ENCODE results near the gene ANK3. TPM values are rescaled to one million over a fixed set of nuclear protein-coding genes. Genes with fewer than 3 reads are reported as not detected.
A peak's percentile ranks its signal among the peaks of the same experiment; 100 is the strongest.

The ANK3 gene
- total and polyA plus RNA-seq, 2 donors (not counting 3 experiments of a cell fraction or from before 2014, with no cell fraction given), result 0.88 to 8.5 TPM

GRCh38 chr10:60387531-60387930 is 2.1 kb downstream of the ANK3 start:
- no TSS peak for BruUV-seq (replicated peaks)
- H2AFZ ChIP-seq (ENCODE audit: low read depth, low read length), result no peak overlapping the region
- H3K4me3 ChIP-seq (replicated peaks in 1 of 3; ENCODE audit: insufficient read depth in 1 of 3, low read depth in 1 of 3, low read length in 3 of 3), result no peak overlapping the region
- intact Hi-C loops (cut with micrococcal nuclease) (no loop called here), dilution Hi-C loops (cut with MboI; ENCODE audit: extremely low pct_ligation_motif_present, low sequenced_read_pairs) (no loop called here)
- POLR2A ChIA-PET, result no interaction called here
- no peaks in the 10 kb centered on the region for H3K9me1 ChIP-seq (replicated peaks; ENCODE audit: control insufficient read depth, extremely low read depth, insufficient read depth, low read length)
- H3K27me3 ChIP-seq (ENCODE audit: control insufficient read depth in 2 of 2, insufficient read depth in 2 of 2, low read length in 2 of 2), result no peaks in the 10 kb centered on the region
- peaks cover 39% of the 10 kb centered on the region for H3K4me1 ChIP-seq (ENCODE audit: control insufficient read depth, extremely low read depth, insufficient read depth, low read length)
- no peak for TF ChIP-seq POLR2AphosphoS5 (IDR thresholded peaks at IDR 0.05; ENCODE audit: insufficient read depth, low read depth, low read length)
- TF ChIP-seq FOS (IDR thresholded peaks at IDR 0.05; ENCODE audit: borderline replicate concordance, insufficient read depth, low read length), result no peak
- TF ChIP-seq POLR2A (IDR thresholded peaks at IDR 0.05; ENCODE audit: low read depth, low read length), result no peak
- TF ChIP-seq GATA2 (IDR thresholded peaks at IDR 0.05; ENCODE audit: insufficient read depth, insufficient read length, low read depth, low read length), result no peak
- DNase-seq (ENCODE audit: low read depth, low spot score) (no peak), FAIRE-seq (no peak)
- H3K9me3 ChIP-seq (replicated peaks; ENCODE audit: control insufficient read depth, insufficient read depth, low read length), result no peaks in the 10 kb centered on the region
- H3K4me2 ChIP-seq (ENCODE audit: insufficient read depth, low read length), result no peak overlapping the region
- no peak overlapping the region for H3K9ac ChIP-seq (replicated peaks; ENCODE audit: extremely low read depth, insufficient read depth, low read length)
- H3K27ac ChIP-seq (ENCODE audit: insufficient read depth, low read depth, low read length), result no peak overlapping the region
- H4K20me1 ChIP-seq (replicated peaks; ENCODE audit: control insufficient read depth, extremely low read depth, insufficient read depth, low read length), result no peaks in the 10 kb centered on the region
- no peaks in the 10 kb centered on the region for H3K36me3 ChIP-seq (ENCODE audit: control insufficient read depth in 2 of 2, extremely low read depth in 1 of 2, insufficient read depth in 2 of 2, low read length in 2 of 2)
- CTCF ChIA-PET, result interaction anchor here (1.8 to 2.8 kb wide), 2 partner anchors 54 to 183 kb away, joined by 4 to 8 read pairs; no protein-coding TSS in a partner anchor
- H3K79me2 ChIP-seq (ENCODE audit: control insufficient read depth, insufficient read depth, low read length), result no peaks in the 10 kb centered on the region

- H3K4me2 ChIP-seq (ENCODE audit: insufficient read depth, low read length), result peak overlapping the region; percentile 5
- intact Hi-C loops (cut with micrococcal nuclease) (loop anchor here (2.0 kb wide), 1 partner anchor 71 kb away; no protein-coding TSS in a partner anchor), dilution Hi-C loops (cut with MboI; ENCODE audit: extremely low pct_ligation_motif_present, low sequenced_read_pairs) (no loop called here)
Measured at GRCh38 chr10:60385399-60385738, 4.3 kb downstream of the ANK3 start.

More at GRCh38 chr10:60385399-60385738, 4.3 kb downstream of the ANK3 start:
- no TSS peak for BruUV-seq (replicated peaks)
- no peak for DNase-seq (ENCODE audit: low read depth, low spot score)
- no peak for FAIRE-seq
- Histone ChIP-seq H3K79me2 (ENCODE audit: control insufficient read depth, insufficient read depth, low read length) (no peaks in the 10 kb centered on the region), H3K9me1 (replicated peaks; ENCODE audit: control insufficient read depth, extremely low read depth, insufficient read depth, low read length) (no peaks in the 10 kb centered on the region), H3K27me3 (ENCODE audit: control insufficient read depth in 2 of 2, insufficient read depth in 2 of 2, low read length in 2 of 2) (no peaks in the 10 kb centered on the region), H2AFZ (ENCODE audit: low read depth, low read length) (peak overlapping the region; percentile 18), H4K20me1 (replicated peaks; ENCODE audit: control insufficient read depth, extremely low read depth, insufficient read depth, low read length) (no peaks in the 10 kb centered on the region), H3K4me3 (replicated peaks in 1 of 3; ENCODE audit: insufficient read depth in 1 of 3, low read depth in 1 of 3, low read length in 3 of 3) (no peak overlapping the region), H3K4me1 (ENCODE audit: control insufficient read depth, extremely low read depth, insufficient read depth, low read length) (peaks cover 34% of the 10 kb centered on the region), H3K9ac (replicated peaks; ENCODE audit: extremely low read depth, insufficient read depth, low read length) (no peak overlapping the region), H3K36me3 (ENCODE audit: control insufficient read depth in 2 of 2, extremely low read depth in 1 of 2, insufficient read depth in 2 of 2, low read length in 2 of 2) (no peaks in the 10 kb centered on the region), H3K9me3 (replicated peaks; ENCODE audit: control insufficient read depth, insufficient read depth, low read length) (no peaks in the 10 kb centered on the region), H3K27ac (ENCODE audit: insufficient read depth, low read depth, low read length) (peak overlapping the region; percentile 40)
- ChIA-PET POLR2A (no interaction called here), CTCF (interaction anchor here (0.9 to 2.0 kb wide), 8 partner anchors 30 to 271 kb away, joined by 3 to 8 read pairs (median 4); no protein-coding TSS in a partner anchor)
- no peak for TF ChIP-seq POLR2AphosphoS5 (IDR thresholded peaks at IDR 0.05; ENCODE audit: insufficient read depth, low read depth, low read length)
- TF ChIP-seq FOS (IDR thresholded peaks at IDR 0.05; ENCODE audit: borderline replicate concordance, insufficient read depth, low read length), result no peak
- TF ChIP-seq JUN (IDR thresholded peaks at IDR 0.05; ENCODE audit: borderline replicate concordance, insufficient read depth, insufficient read length, low read depth), result no peak
- no peak for TF ChIP-seq MAX (IDR thresholded peaks at IDR 0.05; ENCODE audit: insufficient read depth, insufficient read length)
- TF ChIP-seq GATA2 (IDR thresholded peaks at IDR 0.05; ENCODE audit: insufficient read depth, insufficient read length, low read depth, low read length), result no peak
- no peak for TF ChIP-seq EZH2 (IDR thresholded peaks at IDR 0.05; ENCODE audit: borderline replicate concordance, low read depth, low read length, severe bottlenecking)
- no peak for TF ChIP-seq POLR2A (IDR thresholded peaks at IDR 0.05; ENCODE audit: low read depth, low read length)
- no peak for TF ChIP-seq CTCF (IDR thresholded peaks at IDR 0.05; ENCODE audit: extremely low read depth in 1 of 2, insufficient read depth in 1 of 2, low read depth in 1 of 2, low read length in 2 of 2)
